ENCODE measurements around the gene NPLOC4. TPM values are rescaled to one million over a fixed set of nuclear protein-coding genes. Genes with fewer than 3 reads are reported as not detected.
"Not testable (repeated sequence)": the region's sequence is repeated elsewhere in the genome, so short reads cannot be mapped to it uniquely, and the experiment has no call there.

Gene NPLOC4
- total and polyA plus RNA-seq, 2 of the 13 experiments (the other 11 are each of a cell fraction or from before 2014, with no cell fraction given), result 57.0 to 97.0 TPM

- no peak for TF ChIP-seq ZIK1 (CRISPR knock-in tag; IDR thresholded peaks at IDR 0.05; ENCODE audit: borderline replicate concordance, low read depth)
Measured at GRCh38 chr17:81676906-81677305, 40.0 kb upstream of the NPLOC4 start (continued).

GRCh38 chr17:81675515-81676221, 38.8 kb upstream of the NPLOC4 start:
- Histone ChIP-seq H3K4me1 (ENCODE audit: insufficient read depth, low read length) (peaks cover 21% of the 10 kb centered on the region), H3K36me3 (replicated peaks in 1 of 2; ENCODE audit: control insufficient read depth in 1 of 2, insufficient read depth in 2 of 2, low read length in 2 of 2) (peaks cover 24 to 32% of the 10 kb centered on the region in 2 experiments; a peak in 4 of 5 replicates)
- H2AFZ ChIP-seq (ENCODE audit: low read length); H4K20me1 ChIP-seq (ENCODE audit: insufficient read depth, low read length); H3K27me3 ChIP-seq (ENCODE audit: control insufficient read depth in 1 of 2, insufficient read depth in 2 of 2, low read length in 2 of 2); CTCF ChIA-PET (ENCODE audit: low intra/inter-chr PET ratio, low total read pairs); BruUV-seq (replicated peaks); H3K79me2 ChIP-seq (ENCODE audit: insufficient read depth, low read length); H3K9ac ChIP-seq (ENCODE audit: insufficient read depth, low read depth, low read length); H3K27ac ChIP-seq (ENCODE audit: extremely low read length, insufficient read depth, low read length); intact Hi-C loops (cut with micrococcal nuclease; ENCODE audit: unreplicated experiment); H3K4me3 ChIP-seq (replicated peaks in 1 of 3; ENCODE audit: insufficient read depth in 1 of 3, low read depth in 2 of 3, low read length in 3 of 3); H3K4me2 ChIP-seq (ENCODE audit: low read depth, low read length); H3K9me3 ChIP-seq (ENCODE audit: low read length); DNase-seq (ENCODE audit: low spot score); in situ Hi-C loops (cut with HindIII; ENCODE audit: extremely low pct_ligation_motif_present, low pct_unique_long_range_greater_than_20kb); TF ChIP-seq GABPA (CRISPR knock-in tag; IDR thresholded peaks at IDR 0.05; ENCODE audit: low read depth); FOXA1 (IDR thresholded peaks at IDR 0.05): not testable (repeated sequence)
- ATAC-seq (peak; percentile 14; the same call in 1 of the 3 replicates), FAIRE-seq (peak; percentile 42)
- WGBS (ENCODE audit: low lambda C conversion rate), result 38% methylated on average over 18 of the region's 18 CpGs
- POLR2A ChIA-PET, result interaction anchor here (1.0 to 3.8 kb wide), 4 partner anchors 9 to 37 kb away, joined by 3 to 13 read pairs (median 6); partner anchors contain the start of genes CCDC137, MRPL12, OXLD1 and SLC25A10
- TF ChIP-seq ZBTB33 (CRISPR knock-in tag; IDR thresholded peaks at IDR 0.05) (peak; percentile 94), CBX5 (CRISPR knock-in tag; IDR thresholded peaks at IDR 0.05; ENCODE audit: borderline replicate concordance) (peak; percentile 37; the same call in 1 of the 2 replicates), GABPA (IDR thresholded peaks at IDR 0.05; ENCODE audit: low read depth, low read length) (0 out of 2 replicates have a peak, but pooled peaks have one; percentile 7), ZNF784 (CRISPR knock-in tag; IDR thresholded peaks at IDR 0.05; ENCODE audit: borderline replicate concordance) (0 out of 2 replicates have a peak, but pooled peaks have one; percentile 22), MXD4 (CRISPR knock-in tag; IDR thresholded peaks at IDR 0.05) (0 out of 2 replicates have a peak, but pooled peaks have one; percentile 36), RAD21 (CRISPR knock-in tag; IDR thresholded peaks at IDR 0.05) (peak; percentile 67), ZGPAT (CRISPR knock-in tag; IDR thresholded peaks at IDR 0.05) (peak; percentile 55; the same call in 1 of the 2 replicates), SAP130 (CRISPR knock-in tag; IDR thresholded peaks at IDR 0.05; ENCODE audit: low read depth) (peak; percentile 55; the same call in 1 of the 2 replicates), BCL3 (CRISPR knock-in tag; IDR thresholded peaks at IDR 0.05) (0 out of 2 replicates have a peak, but pooled peaks have one; percentile 24), FOXA1 (CRISPR knock-in tag; IDR thresholded peaks at IDR 0.05) (peak; percentile 74)
- TF ChIP-seq, protein P1, sequence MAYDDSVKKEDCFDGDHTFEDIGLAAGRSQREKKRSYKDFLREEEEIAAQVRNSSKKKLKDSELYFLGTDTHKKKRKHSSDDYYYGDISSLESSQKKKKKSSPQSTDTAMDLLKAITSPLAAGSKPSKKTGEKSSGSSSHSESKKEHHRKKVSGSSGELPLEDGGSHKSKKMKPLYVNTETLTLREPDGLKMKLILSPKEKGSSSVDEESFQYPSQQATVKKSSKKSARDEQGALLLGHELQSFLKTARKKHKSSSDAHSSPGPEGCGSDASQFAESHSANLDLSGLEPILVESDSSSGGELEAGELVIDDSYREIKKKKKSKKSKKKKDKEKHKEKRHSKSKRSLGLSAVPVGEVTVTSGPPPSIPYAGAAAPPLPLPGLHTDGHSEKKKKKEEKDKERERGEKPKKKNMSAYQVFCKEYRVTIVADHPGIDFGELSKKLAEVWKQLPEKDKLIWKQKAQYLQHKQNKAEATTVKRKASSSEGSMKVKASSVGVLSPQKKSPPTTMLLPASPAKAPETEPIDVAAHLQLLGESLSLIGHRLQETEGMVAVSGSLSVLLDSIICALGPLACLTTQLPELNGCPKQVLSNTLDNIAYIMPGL (CRISPR knock-in tag; IDR thresholded peaks at IDR 0.05; ENCODE audit: borderline replicate concordance in 1 of 2, low read depth in 1 of 2), result peak in 1 of 2 experiments; percentile 60; a peak in 1 of 4 replicates

All from HepG2 (cell line).